NCI-H524 (cell line): ENCODE results near the gene CORO6.

Experiments used
- DNase-seq, 2 experiments: peaks; one replicate each; lab custom pipeline; 2025; lab: John Stamatoyannopoulos, UW

The CORO6 gene

GRCh38 chr17:29630630-29631193, 8.0 kb upstream of the CORO6 start:
- DNase-seq = no peak

GRCh38 chr17:29629839-29630238, 7.1 kb upstream of the CORO6 start:
- DNase-seq = no peak

GRCh38 chr17:29628644-29629043, 5.9 kb upstream of the CORO6 start:
- DNase-seq = no peak

- no peak for DNase-seq
Observed at GRCh38 chr17:29627951-29628350, 5.2 kb upstream of the CORO6 start.

- DNase-seq = peak in 1 of 2 experiments; percentile 39
Observed at GRCh38 chr17:29625037-29625750, 2.5 kb upstream of the CORO6 start.

- DNase-seq = no peak
Observed at GRCh38 chr17:29624586-29624985, 1.9 kb upstream of the CORO6 start.

- no peak for DNase-seq
Observed at GRCh38 chr17:29623283-29623647, 553 bp upstream of the CORO6 start.

- no peak for DNase-seq
Observed at GRCh38 chr17:29621751-29622194, 939 bp downstream of the CORO6 start.

- no peak for DNase-seq
Observed at GRCh38 chr17:29620779-29621500, 1.8 kb downstream of the CORO6 start.

- no peak for DNase-seq
Observed at GRCh38 chr17:29620271-29620670, 2.4 kb downstream of the CORO6 start.

- DNase-seq = peak; percentile 46 to 66
Observed at GRCh38 chr17:29619251-29619650, 3.5 kb downstream of the CORO6 start.

GRCh38 chr17:29618272-29619065, 4.2 kb downstream of the CORO6 start:
- no peak for DNase-seq

GRCh38 chr17:29617481-29618271, 5.0 kb downstream of the CORO6 start:
- DNase-seq = peak; percentile 46 to 76

GRCh38 chr17:29617125-29617480, 5.6 kb downstream of the CORO6 start:
- DNase-seq = peak; percentile 67 to 91

GRCh38 chr17:29616300-29617048, 6.2 kb downstream of the CORO6 start:
- DNase-seq = no peak

- DNase-seq = peak; percentile 66 to 90
Observed at GRCh38 chr17:29615492-29616299, 7.0 kb downstream of the CORO6 start.

GRCh38 chr17:29615048-29615385, 7.7 kb downstream of the CORO6 start:
- peak in 1 of 2 experiments; percentile 54 for DNase-seq

- DNase-seq = no peak
Observed at GRCh38 chr17:29614349-29615047, 8.2 kb downstream of the CORO6 start.

GRCh38 chr17:29613856-29614255, 8.9 kb downstream of the CORO6 start:
- no peak for DNase-seq
